Thoracic aorta (tissue), 2 donors: ENCODE results near the gene DPY30. TPM values are rescaled to one million over a fixed set of nuclear protein-coding genes. Genes with fewer than 3 reads are reported as not detected.
"Not testable (repeated sequence)": the region's sequence is repeated elsewhere in the genome, so short reads cannot be mapped to it uniquely, and the experiment has no call there.

Source experiments
- ATAC-seq: fragments of 150-250 bp; one replicate; pipeline ENCODE4 v1.8.0; 2017; ENCODE audit warnings: low read depth; ENCODE audit not compliant: insufficient number of reproducible peaks, low FRiP score
- DNase-seq: peaks from one replicate; pipeline ENCODE4 v3.0.0-alpha.2; 2020; ENCODE audit warnings: low spot score
- H3K27ac ChIP-seq, 2 donors: fragments of 200-600 bp; sonication (generic); 1 replicate in 1 of 2; 2 replicates in 1 of 2; pipeline ENCODE4 v1.5.1; 2016; ENCODE audit warnings: mild to moderate bottlenecking in 2 of 2, moderate library complexity in 2 of 2
- H3K27me3 ChIP-seq: fragments of 200-600 bp; sonication (generic); replicated peaks from 2 replicates; pipeline ENCODE4 v1.6.0; 2016; ENCODE audit warnings: mild to moderate bottlenecking; ENCODE audit not compliant: insufficient read depth
- H3K36me3 ChIP-seq: fragments of 200-600 bp; sonication (generic); one replicate; pipeline ENCODE4 v1.5.1; 2016
- H3K4me1 ChIP-seq, 2 donors: fragments of 200-600 bp; sonication (generic); 1 replicate in 1 of 2; 2 replicates in 1 of 2; pipeline versions ENCODE4 v1.5.1 to v1.6.0; 2016; ENCODE audit warnings: low read depth in 2 of 2, mild to moderate bottlenecking in 1 of 2; ENCODE audit not compliant: control insufficient read depth in 1 of 2
- H3K4me3 ChIP-seq: fragments of 200-600 bp; sonication (generic); 2 replicates; pipeline ENCODE4 v1.5.1; 2016; ENCODE audit warnings: mild to moderate bottlenecking
- H3K9me3 ChIP-seq: fragments of 200-600 bp; sonication (generic); 2 replicates; pipeline ENCODE4 v1.5.1; 2016
- total RNA-seq, 2 donors: library from RNA; depleted of rRNA; stranded (reverse); fragments of >200 nt; gene quantifications; one replicate each; pipeline versions ENCODE4 v1.1.0 to v1.2.3, GENCODE V29; 2016
- TF ChIP-seq, protein P1 (sequence below): fragments of 200-600 bp; sonication (generic); IDR thresholded peaks from one replicate; pipeline ENCODE4 v1.5.1; 2019; ENCODE audit warnings: antibody characterized with exemption

Gene DPY30
- total RNA-seq, 2 donors from 2014 or later: 22.3 to 30.7 TPM

GRCh38 chr2:32051836-32052439 lies 12.3 kb upstream of the DPY30 start:
- H3K4me3 ChIP-seq: no peak overlapping the region
- H3K36me3 ChIP-seq: no peaks in the 10 kb centered on the region
- no peak for DNase-seq
- no peaks in the 10 kb centered on the region for H3K9me3 ChIP-seq
- H3K27ac ChIP-seq: no peak overlapping the region
- TF ChIP-seq, protein P1, sequence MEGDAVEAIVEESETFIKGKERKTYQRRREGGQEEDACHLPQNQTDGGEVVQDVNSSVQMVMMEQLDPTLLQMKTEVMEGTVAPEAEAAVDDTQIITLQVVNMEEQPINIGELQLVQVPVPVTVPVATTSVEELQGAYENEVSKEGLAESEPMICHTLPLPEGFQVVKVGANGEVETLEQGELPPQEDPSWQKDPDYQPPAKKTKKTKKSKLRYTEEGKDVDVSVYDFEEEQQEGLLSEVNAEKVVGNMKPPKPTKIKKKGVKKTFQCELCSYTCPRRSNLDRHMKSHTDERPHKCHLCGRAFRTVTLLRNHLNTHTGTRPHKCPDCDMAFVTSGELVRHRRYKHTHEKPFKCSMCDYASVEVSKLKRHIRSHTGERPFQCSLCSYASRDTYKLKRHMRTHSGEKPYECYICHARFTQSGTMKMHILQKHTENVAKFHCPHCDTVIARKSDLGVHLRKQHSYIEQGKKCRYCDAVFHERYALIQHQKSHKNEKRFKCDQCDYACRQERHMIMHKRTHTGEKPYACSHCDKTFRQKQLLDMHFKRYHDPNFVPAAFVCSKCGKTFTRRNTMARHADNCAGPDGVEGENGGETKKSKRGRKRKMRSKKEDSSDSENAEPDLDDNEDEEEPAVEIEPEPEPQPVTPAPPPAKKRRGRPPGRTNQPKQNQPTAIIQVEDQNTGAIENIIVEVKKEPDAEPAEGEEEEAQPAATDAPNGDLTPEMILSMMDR: no peak
- H3K27me3 ChIP-seq: no peaks in the 10 kb centered on the region
- no peak for ATAC-seq
- H3K4me1 ChIP-seq: no peaks in the 10 kb centered on the region

DNA sequence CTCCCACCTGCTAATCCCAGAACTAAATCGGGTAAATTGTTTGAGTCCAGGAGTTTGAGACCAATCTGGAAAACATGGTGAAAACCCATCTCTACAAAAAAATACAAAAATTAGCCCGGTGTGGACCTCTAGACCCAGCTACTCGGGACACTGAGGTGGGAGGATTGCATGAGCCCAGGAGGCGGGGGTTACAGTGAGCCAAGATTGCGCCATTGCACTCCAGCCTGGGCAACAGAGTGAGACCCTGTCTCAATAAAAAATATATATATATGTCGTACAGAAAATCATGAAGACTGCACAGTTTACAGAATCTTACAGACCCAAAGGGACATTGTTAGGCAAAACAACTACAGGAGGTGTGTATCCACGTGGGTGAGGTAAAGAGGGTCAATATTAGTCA lies 4.0 kb upstream of the DPY30 start:
- Histone ChIP-seq H3K27me3 (no peaks in the 10 kb centered on the region), H3K4me1 (peaks cover 5 to 9% of the 10 kb centered on the region in 2 donors), H3K4me3 (no peak overlapping the region), H3K36me3 (no peaks in the 10 kb centered on the region), H3K27ac (no peak overlapping the region), H3K9me3 (no peaks in the 10 kb centered on the region)
- no peak for ATAC-seq
- TF ChIP-seq, protein P1: no peak
- no peak for DNase-seq

DNA sequence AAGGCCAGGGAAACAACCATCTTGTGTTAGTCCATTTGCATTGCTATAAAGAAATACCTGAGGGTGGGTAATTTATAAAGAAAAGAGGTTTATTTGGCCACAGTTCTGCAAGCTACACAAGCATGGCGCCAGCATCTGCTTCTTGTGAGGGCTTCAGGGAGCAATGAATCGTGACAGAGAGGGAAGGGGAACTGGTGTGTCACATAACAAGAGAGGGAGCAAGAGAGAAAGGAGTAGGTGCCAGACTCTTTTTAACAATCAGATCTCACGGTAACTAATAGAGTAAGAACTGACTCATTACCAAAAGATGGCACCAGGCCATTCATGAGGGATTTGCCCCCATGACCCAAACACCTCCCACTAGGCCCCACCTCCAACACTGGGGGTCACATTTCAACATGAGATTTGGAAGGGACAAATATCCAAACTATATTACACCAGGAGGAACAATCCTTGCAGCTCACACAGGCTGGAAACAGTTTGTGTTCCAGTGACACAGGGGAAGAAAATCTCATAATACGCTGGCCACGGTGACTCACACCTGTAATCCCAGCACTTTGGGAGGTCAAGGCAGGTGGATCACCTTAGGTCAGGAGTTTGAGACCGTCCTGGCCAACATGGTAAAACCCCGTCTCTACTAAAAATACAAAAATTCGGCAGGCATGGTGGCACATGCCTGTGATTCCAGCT lies 5.3 kb downstream of the DPY30 start:
- not testable (repeated sequence) for H3K27me3 ChIP-seq, H3K9me3 ChIP-seq, H3K36me3 ChIP-seq, DNase-seq, H3K4me3 ChIP-seq, H3K27ac ChIP-seq, H3K4me1 ChIP-seq, ATAC-seq

DNA sequence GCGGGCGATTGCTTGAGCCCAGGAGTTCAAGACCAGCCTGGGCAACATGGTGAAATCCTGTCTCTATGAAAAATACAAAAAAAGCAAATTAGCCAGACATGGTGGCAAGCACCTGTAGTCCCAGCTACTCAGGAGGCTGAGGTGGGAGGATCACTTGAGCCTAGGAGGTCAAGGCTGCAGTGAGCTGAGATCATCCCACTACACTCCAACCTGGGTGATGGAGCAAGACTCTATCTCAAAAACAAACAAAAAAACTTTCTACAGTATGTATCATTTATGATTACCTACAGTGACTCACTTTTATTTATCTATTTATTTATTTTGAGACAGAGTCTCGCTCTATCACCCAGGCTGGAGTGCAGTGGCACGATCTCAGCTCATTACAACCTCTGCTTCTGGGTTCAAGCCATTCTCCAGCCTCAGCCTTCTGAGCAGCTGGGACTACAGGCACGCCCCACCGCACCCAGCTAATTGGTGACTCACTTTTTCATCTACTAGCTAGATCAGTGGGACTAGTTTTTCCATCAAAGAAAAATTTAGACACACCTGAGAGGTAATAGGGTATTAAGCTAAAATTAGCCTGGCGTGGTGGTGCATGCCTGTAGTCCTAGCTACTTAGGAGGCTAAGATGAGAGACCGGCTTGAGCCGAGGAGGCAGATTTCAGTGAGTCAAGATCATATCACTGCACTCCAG lies 20.7 kb downstream of the DPY30 start:
- H3K36me3 ChIP-seq: peaks cover 19% of the 10 kb centered on the region
- not testable (repeated sequence) for H3K9me3 ChIP-seq, H3K4me1 ChIP-seq, H3K27ac ChIP-seq, ATAC-seq, DNase-seq, H3K4me3 ChIP-seq, H3K27me3 ChIP-seq

DNA sequence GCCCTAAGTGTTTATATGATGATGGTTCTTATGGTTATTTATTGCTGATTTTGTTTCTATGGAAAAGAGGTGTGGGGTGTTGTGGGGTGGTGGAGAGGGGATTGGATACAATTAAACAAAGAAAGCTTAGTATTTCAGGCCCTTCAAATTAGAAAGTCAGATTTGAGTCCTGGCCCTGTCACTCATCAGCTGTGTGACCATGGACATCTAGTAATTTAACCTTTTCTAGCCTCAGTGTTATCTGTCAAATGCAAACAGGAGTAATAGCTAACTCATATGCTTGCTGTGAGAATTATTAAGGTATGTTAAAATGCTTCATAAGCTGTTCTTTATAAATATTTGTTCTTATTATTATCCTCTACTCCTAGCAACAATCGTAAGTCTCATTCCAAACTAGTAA lies 26.7 kb downstream of the DPY30 start:
- Histone ChIP-seq H3K36me3 (peaks cover 10% of the 10 kb centered on the region), H3K27me3 (no peaks in the 10 kb centered on the region), H3K9me3 (no peaks in the 10 kb centered on the region), H3K4me1 (peaks cover 4 to 18% of the 10 kb centered on the region in 2 donors), H3K27ac (no peak overlapping the region), H3K4me3 (no peak overlapping the region)
- DNase-seq (no peak), ATAC-seq (no peak)
- TF ChIP-seq, protein P1: no peak

GRCh38 chr2:32011485-32011960 lies 28.1 kb downstream of the DPY30 start:
- H3K36me3 ChIP-seq: peaks cover 4% of the 10 kb centered on the region
- H3K4me1 ChIP-seq: peaks cover 7 to 28% of the 10 kb centered on the region in 2 donors
- H3K27ac ChIP-seq: peak overlapping the region; percentile 78 to 82
- DNase-seq (no peak), ATAC-seq (no peak)
- H3K27me3 ChIP-seq: no peaks in the 10 kb centered on the region
- H3K4me3 ChIP-seq: peak overlapping the region; percentile 81
- TF ChIP-seq, protein P1: no peak
- H3K9me3 ChIP-seq: no peaks in the 10 kb centered on the region
